PC-9 (cell line): ENCODE measurements around the gene GAB2.

Experiments
- EZH2 ChIP-seq: fragments of 200-600 bp; sonication (generic); IDR thresholded peaks from 2 replicates; pipeline ENCODE4 v1.8.0; 2017; ENCODE audit warnings: antibody characterized with exemption, low read depth
- TF ChIP-seq, protein P1 (sequence below): fragments of 200-600 bp; sonication (generic); conservative IDR thresholded peaks from 2 replicates; pipeline ENCODE4 v1.6.1; 2017; ENCODE audit warnings: mixed run types, antibody characterized with exemption, mild to moderate bottlenecking, moderate library complexity

DNA sequence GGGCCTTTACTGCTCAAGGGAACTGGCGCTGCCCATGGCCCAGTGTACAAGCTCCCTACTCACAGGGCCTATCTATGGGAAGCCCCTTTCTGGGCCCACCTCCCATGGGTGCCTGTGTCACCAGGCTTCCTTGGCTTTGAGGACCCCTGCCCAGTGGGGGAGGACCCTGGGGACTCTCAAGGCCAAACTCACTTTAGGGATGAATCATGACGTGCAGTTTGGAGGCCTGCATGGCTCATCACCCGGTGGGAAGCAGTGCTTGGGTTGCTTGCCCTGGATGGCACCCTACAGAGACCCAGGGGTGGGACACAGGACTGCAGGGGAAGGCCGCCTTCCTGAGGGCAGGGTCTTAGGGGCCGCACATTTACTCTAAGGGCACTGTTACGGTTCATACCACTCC, 245.7 kb downstream of the GAB2 start:
- TF ChIP-seq, protein P1, sequence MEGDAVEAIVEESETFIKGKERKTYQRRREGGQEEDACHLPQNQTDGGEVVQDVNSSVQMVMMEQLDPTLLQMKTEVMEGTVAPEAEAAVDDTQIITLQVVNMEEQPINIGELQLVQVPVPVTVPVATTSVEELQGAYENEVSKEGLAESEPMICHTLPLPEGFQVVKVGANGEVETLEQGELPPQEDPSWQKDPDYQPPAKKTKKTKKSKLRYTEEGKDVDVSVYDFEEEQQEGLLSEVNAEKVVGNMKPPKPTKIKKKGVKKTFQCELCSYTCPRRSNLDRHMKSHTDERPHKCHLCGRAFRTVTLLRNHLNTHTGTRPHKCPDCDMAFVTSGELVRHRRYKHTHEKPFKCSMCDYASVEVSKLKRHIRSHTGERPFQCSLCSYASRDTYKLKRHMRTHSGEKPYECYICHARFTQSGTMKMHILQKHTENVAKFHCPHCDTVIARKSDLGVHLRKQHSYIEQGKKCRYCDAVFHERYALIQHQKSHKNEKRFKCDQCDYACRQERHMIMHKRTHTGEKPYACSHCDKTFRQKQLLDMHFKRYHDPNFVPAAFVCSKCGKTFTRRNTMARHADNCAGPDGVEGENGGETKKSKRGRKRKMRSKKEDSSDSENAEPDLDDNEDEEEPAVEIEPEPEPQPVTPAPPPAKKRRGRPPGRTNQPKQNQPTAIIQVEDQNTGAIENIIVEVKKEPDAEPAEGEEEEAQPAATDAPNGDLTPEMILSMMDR, result no peak
- TF ChIP-seq EZH2, result no peak
